ENCODE measurements around the gene GLIPR1L2.

DNA sequence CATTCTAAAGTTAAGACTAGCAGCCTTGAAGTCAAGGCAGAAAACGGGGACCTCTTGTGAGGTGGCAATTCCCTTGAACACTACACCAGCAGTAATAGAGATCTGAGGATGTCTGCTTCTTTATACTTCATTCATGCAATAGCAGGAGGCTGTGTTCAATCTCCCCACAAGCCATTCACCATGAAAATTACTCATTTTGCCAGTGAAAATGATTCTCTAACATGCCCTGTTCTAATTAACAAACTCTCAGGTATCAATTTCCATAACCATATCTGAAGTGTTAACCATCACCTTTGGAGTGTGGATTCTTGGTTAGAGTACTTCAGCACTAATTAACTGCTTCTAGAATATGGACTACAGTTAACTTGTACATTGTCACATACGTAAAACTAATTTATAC lies 86.2 kb downstream of the GLIPR1L2 start:
- TF ChIP-seq, protein P1, sequence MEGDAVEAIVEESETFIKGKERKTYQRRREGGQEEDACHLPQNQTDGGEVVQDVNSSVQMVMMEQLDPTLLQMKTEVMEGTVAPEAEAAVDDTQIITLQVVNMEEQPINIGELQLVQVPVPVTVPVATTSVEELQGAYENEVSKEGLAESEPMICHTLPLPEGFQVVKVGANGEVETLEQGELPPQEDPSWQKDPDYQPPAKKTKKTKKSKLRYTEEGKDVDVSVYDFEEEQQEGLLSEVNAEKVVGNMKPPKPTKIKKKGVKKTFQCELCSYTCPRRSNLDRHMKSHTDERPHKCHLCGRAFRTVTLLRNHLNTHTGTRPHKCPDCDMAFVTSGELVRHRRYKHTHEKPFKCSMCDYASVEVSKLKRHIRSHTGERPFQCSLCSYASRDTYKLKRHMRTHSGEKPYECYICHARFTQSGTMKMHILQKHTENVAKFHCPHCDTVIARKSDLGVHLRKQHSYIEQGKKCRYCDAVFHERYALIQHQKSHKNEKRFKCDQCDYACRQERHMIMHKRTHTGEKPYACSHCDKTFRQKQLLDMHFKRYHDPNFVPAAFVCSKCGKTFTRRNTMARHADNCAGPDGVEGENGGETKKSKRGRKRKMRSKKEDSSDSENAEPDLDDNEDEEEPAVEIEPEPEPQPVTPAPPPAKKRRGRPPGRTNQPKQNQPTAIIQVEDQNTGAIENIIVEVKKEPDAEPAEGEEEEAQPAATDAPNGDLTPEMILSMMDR (IDR thresholded peaks at IDR 0.05) = no peak
- no peak for TF ChIP-seq POLR2A (IDR thresholded peaks at IDR 0.05)

All from esophagus squamous epithelium (tissue), 4 donors.